ENCODE results near the gene AMOTL2. TPM values are rescaled to one million over a fixed set of nuclear protein-coding genes. Genes with fewer than 3 reads are reported as not detected.

Gene AMOTL2
- total and polyA plus RNA-seq, 10 of the 15 experiments (the other 5 are each of a cell fraction or from before 2014, with no cell fraction given) = 0.20 to 0.33 TPM; not detected in 8

GRCh38 chr3:134334901-134335280 lies 39.4 kb downstream of the AMOTL2 start (continued):
- TF ChIP-seq CEBPZ (IDR thresholded peaks at IDR 0.05; ENCODE audit: low read depth, low read length) (no peak), SP1 (IDR thresholded peaks at IDR 0.05; ENCODE audit: low read depth, low read length) (no peak)

- FAIRE-seq (no peak), DNase-seq (ENCODE audit: low read depth, low spot score) (no peak), ATAC-seq (no peak)
- Histone ChIP-seq H3K4me3 (no peak overlapping the region), H3K4me2 (ENCODE audit: control insufficient read depth, insufficient read depth) (no peak overlapping the region), H3K4me1 (ENCODE audit: control insufficient read depth, insufficient read depth, low read length) (no peaks in the 10 kb centered on the region), H3K27ac (ENCODE audit: control insufficient read depth, insufficient read depth) (no peak overlapping the region), H4K20me1 (ENCODE audit: control insufficient read depth, insufficient read depth) (no peaks in the 10 kb centered on the region), H3K36me3 (ENCODE audit: control insufficient read depth in 2 of 2, insufficient read depth in 2 of 2, low read length in 1 of 2) (no peaks in the 10 kb centered on the region), H3K79me2 (ENCODE audit: control insufficient read depth, insufficient read depth, low read length) (no peaks in the 10 kb centered on the region), H2AFZ (ENCODE audit: control insufficient read depth, low read depth, low read length) (no peak overlapping the region), H3K9me3 (replicated peaks; ENCODE audit: control insufficient read depth, insufficient read depth, low read length) (no peaks in the 10 kb centered on the region), H3K27me3 (replicated peaks in 1 of 2; ENCODE audit: control insufficient read depth in 2 of 2, insufficient read depth in 2 of 2, low read length in 1 of 2) (no peaks in the 10 kb centered on the region; a peak in 3 of 4 replicates), H3K9ac (ENCODE audit: control insufficient read depth, insufficient read depth, low read length) (no peak overlapping the region)
- SMC1A ChIA-PET (ENCODE audit: uncharacterized antibody, unreplicated experiment) = no interaction called here
- POLR2A ChIA-PET = no interaction called here
- 24% methylated on average over 3 of the region's 3 CpGs for WGBS (ENCODE audit: insufficient coverage, insufficient replicate concordance, low lambda C conversion rate, missing lambda C conversion rate)
- BruUV-seq (replicated peaks) = no TSS peak
- no peak for TF ChIP-seq GABPA (IDR thresholded peaks at IDR 0.05; ENCODE audit: low read depth)
- no peak for TF ChIP-seq POLR2A (IDR thresholded peaks at IDR 0.05; ENCODE audit: low read depth, low read length)
- no peak for TF ChIP-seq KLF5 (IDR thresholded peaks at IDR 0.05; ENCODE audit: partially characterized antibody)
- TF ChIP-seq MAX (IDR thresholded peaks at IDR 0.05; ENCODE audit: low read depth, low read length) = no peak
- no peak for TF ChIP-seq TBL1XR1 (IDR thresholded peaks at IDR 0.05; ENCODE audit: low read depth, low read length)
- no peak for TF ChIP-seq NFIC (IDR thresholded peaks at IDR 0.05; ENCODE audit: low read depth, low read length)
- TF ChIP-seq NBN (IDR thresholded peaks at IDR 0.05) = no peak
- no peak for TF ChIP-seq ZNF24 (IDR thresholded peaks at IDR 0.05)
- TF ChIP-seq ELK1 (IDR thresholded peaks at IDR 0.05; ENCODE audit: low read depth, low read length) = no peak
- no peak for TF ChIP-seq ZBED1 (IDR thresholded peaks at IDR 0.05; ENCODE audit: borderline replicate concordance)
- no peak for TF ChIP-seq MTA2 (IDR thresholded peaks at IDR 0.05; ENCODE audit: low read depth)
- no peak for TF ChIP-seq MEF2B (IDR thresholded peaks at IDR 0.05; ENCODE audit: partially characterized antibody, poor library complexity, severe bottlenecking)
- TF ChIP-seq POLR2AphosphoS2 (IDR thresholded peaks at IDR 0.05; ENCODE audit: low read depth, low read length) = no peak
- no peak for TF ChIP-seq CEBPZ (IDR thresholded peaks at IDR 0.05; ENCODE audit: low read depth, low read length)
- intact Hi-C loops (cut with micrococcal nuclease; ENCODE audit: unreplicated experiment) = no loop called here
- RAD21 ChIA-PET (ENCODE audit: unreplicated experiment) = no interaction called here
- CTCF ChIA-PET = no interaction called here
- in situ Hi-C loops (cut with MboI) = no loop called here
These were observed 39.9 kb downstream of the AMOTL2 start for GRCh38 chr3:134334231-134334900.
